B cell (primary cell): ENCODE measurements around the gene METAP1D.

Experiments used
- CTCF ChIP-seq: fragments of 200-600 bp; IDR thresholded peaks from one replicate; pipeline ENCODE4 v1.8.0; 2022; ENCODE audit warnings: antibody characterized with exemption, mild to moderate bottlenecking
- EZH2 ChIP-seq: IDR thresholded peaks from 2 replicates; pipeline ENCODE4 v1.6.1; 2012; ENCODE audit warnings: borderline replicate concordance, low read depth, mild to moderate bottlenecking, moderate library complexity, low read length; ENCODE audit not compliant: insufficient read depth, poor library complexity, severe bottlenecking

- TF ChIP-seq EZH2 (no peak), CTCF (no peak)
Observed at GRCh38 chr2:171999161-171999560, 592 bp upstream of the METAP1D start.
